ENCODE measurements around the gene CCDC188.

DNA sequence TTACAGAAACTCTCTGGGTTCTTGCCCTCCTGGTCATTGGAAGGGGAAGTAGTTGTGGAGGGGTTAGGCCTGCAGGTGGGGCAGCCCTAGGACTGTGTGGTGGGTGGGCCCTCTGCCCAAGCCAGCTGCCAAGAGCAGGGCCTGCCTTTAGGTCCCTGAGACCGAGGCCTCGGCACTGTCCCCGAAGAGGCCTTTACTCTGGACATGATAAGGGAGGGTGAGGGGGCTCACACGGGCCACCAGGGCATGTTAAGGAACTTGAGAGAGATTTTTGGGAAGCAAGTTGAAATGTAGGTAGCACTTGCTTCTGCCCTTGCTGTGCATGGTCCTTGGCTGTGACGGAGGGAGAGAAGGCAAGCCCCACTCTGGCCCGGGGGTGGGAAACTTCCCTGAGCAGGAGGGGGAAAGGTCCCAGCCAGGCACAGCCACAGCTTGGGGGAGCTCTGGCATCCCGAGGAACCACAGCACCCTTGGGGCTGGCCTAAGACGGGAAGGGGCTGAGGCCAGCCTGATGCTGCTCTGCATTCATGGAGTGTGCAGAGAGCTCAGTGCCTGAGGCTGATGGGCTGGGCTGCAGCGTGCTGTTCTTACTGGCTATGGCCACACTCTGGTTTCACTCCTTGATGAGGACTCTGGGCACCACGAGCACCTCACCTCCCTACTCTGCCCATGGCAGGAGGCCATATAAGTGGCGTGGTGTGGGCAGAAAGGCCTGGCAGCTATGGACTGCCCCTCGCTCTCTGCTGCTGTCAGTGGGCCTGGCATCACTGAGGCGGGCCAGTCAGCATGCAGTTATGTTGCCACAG, 42.7 kb downstream of the CCDC188 start:
- TF ChIP-seq, protein P1, sequence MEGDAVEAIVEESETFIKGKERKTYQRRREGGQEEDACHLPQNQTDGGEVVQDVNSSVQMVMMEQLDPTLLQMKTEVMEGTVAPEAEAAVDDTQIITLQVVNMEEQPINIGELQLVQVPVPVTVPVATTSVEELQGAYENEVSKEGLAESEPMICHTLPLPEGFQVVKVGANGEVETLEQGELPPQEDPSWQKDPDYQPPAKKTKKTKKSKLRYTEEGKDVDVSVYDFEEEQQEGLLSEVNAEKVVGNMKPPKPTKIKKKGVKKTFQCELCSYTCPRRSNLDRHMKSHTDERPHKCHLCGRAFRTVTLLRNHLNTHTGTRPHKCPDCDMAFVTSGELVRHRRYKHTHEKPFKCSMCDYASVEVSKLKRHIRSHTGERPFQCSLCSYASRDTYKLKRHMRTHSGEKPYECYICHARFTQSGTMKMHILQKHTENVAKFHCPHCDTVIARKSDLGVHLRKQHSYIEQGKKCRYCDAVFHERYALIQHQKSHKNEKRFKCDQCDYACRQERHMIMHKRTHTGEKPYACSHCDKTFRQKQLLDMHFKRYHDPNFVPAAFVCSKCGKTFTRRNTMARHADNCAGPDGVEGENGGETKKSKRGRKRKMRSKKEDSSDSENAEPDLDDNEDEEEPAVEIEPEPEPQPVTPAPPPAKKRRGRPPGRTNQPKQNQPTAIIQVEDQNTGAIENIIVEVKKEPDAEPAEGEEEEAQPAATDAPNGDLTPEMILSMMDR (IDR thresholded peaks at IDR 0.05; ENCODE audit: low read length): no peak
- TF ChIP-seq EZH2 (IDR thresholded peaks at IDR 0.05; ENCODE audit: borderline replicate concordance, low read length): no peak

Measured in OCI-LY1 (cell line).